GM10248 (cell line): ENCODE data around the gene DTD1.

Experiments used
- CTCF ChIA-PET: fragments of 300-600 bp; sonication (Branson Sonifier 250); formaldehyde crosslinking; extraction: SDS; loops from one replicate; lab custom pipeline; 2021; ENCODE audit warnings: antibody characterized with exemption; lab: Yijun Ruan, JAX
- POLR2A ChIA-PET: fragments of 350-650 bp; sonication (Branson Sonifier 250); formaldehyde crosslinking; extraction: SDS; loops from one replicate; lab custom pipeline; 2020; ENCODE audit warnings: antibody characterized with exemption; lab: Yijun Ruan, JAX
- DNase-seq: peaks from one replicate; pipeline ENCODE4 v3.0.0; 2012; ENCODE audit errors: extremely low spot score
- CTCF ChIP-seq: IDR thresholded peaks from 2 replicates; pipeline ENCODE4 v1.5.1; 2012; ENCODE audit warnings: mild to moderate bottlenecking, low read depth; ENCODE audit errors: extremely low read depth, missing control alignments, control extremely low read depth

DTD1 gene

GRCh38 chr20:18634501-18634900, 46.6 kb downstream of the DTD1 start:
- POLR2A ChIA-PET, result no interaction called here
- CTCF ChIA-PET, result interaction anchor here (1.2 to 4.3 kb wide), 8 partner anchors 10 to 572 kb away, joined by 3 to 22 read pairs (median 6); no protein-coding TSS in a partner anchor
- DNase-seq, result no peak

GRCh38 chr20:18635380-18635779, 47.5 kb downstream of the DTD1 start:
- no peak for TF ChIP-seq CTCF
- ChIA-PET CTCF (interaction anchor here (1.7 to 4.3 kb wide), 3 partner anchors 33 to 422 kb away, joined by 6 to 22 read pairs (median 6); no protein-coding TSS in a partner anchor), POLR2A (no interaction called here)
- no peak for DNase-seq

More at GRCh38 chr20:18634501-18634900, 46.6 kb downstream of the DTD1 start:
- no peak for TF ChIP-seq CTCF

- no peak for TF ChIP-seq CTCF
- POLR2A ChIA-PET, result no interaction called here
- CTCF ChIA-PET, result interaction anchor here (2.9 kb wide), 1 partner anchor 15 kb away, joined by 14 read pairs; no protein-coding TSS in a partner anchor
- DNase-seq, result no peak
These were observed 49.4 kb downstream of the DTD1 start for GRCh38 chr20:18637224-18637623.

GRCh38 chr20:18638768-18639167, 50.9 kb downstream of the DTD1 start:
- DNase-seq, result no peak
- no peak for TF ChIP-seq CTCF
- ChIA-PET POLR2A (no interaction called here), CTCF (interaction anchor here (1.1 to 2.9 kb wide), 2 partner anchors 14 to 25 kb away, joined by 3 to 14 read pairs; no protein-coding TSS in a partner anchor)

- ChIA-PET POLR2A (no interaction called here), CTCF (interaction anchor here (1.1 to 2.9 kb wide), 2 partner anchors 13 to 26 kb away, joined by 3 to 14 read pairs; no protein-coding TSS in a partner anchor)
- no peak for DNase-seq
- TF ChIP-seq CTCF, result no peak
These were observed 51.7 kb downstream of the DTD1 start for GRCh38 chr20:18639501-18639979.

DNA sequence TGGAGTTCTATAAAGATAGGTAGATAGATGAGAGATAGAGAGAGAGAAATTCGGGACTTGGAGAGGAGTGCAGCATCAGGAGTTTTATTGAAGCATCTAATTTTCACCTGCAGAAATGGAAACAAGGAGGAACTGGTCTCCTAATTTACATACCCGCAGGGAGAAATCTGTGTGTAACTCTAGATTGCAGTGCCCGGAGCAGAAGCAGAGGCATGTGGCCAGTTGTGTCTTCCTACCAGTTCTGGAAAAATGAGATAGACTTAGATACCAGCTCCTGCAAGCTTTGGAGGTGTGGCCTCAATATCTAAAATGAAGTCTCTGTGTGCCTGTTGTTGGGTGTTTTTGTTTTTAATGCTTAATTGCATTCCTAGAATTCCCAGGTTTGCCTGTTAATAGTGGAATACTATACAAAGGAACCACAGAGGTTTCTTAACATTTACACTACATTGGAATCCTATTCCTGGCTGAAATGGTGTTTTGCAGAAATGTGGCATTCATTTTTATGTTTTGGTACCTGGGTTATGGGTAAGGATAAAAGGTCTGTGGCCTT, 57.4 kb downstream of the DTD1 start:
- POLR2A ChIA-PET, result no interaction called here
- DNase-seq, result no peak
- no peak for TF ChIP-seq CTCF
- CTCF ChIA-PET, result no interaction called here
